ENCODE data around the gene KDM4B.

KDM4B gene

GRCh38 chr19:5117421-5117820, 148.5 kb downstream of the KDM4B start:
- H3K27ac ChIP-seq (ENCODE audit: low read depth, low read length): no peak overlapping the region
- H3K36me3 ChIP-seq (ENCODE audit: control insufficient read depth in 1 of 2, insufficient read depth in 2 of 2, low read length in 2 of 2): peaks cover 6 to 39% of the 10 kb centered on the region in 2 donors
- no peak overlapping the region for H3K9ac ChIP-seq (ENCODE audit: low read depth in 1 of 2, low read length in 2 of 2)
- H3K4me1 ChIP-seq (ENCODE audit: control insufficient read depth in 1 of 2, insufficient read depth in 2 of 2, low read length in 2 of 2): no peaks in the 10 kb centered on the region
- H3K9me3 ChIP-seq (ENCODE audit: control insufficient read depth in 1 of 2, low read length in 2 of 2): peaks cover 0 to 3% of the 10 kb centered on the region in 2 donors
- no peaks in the 10 kb centered on the region for H3K27me3 ChIP-seq (ENCODE audit: control insufficient read depth in 1 of 2, insufficient read depth in 2 of 2, low read length in 2 of 2)
- H3K4me3 ChIP-seq (ENCODE audit: low read depth in 1 of 2, low read length in 2 of 2): no peak overlapping the region

- Histone ChIP-seq H3K4me1 (ENCODE audit: control insufficient read depth in 1 of 2, insufficient read depth in 2 of 2, low read length in 2 of 2) (no peaks in the 10 kb centered on the region), H3K27ac (ENCODE audit: low read depth, low read length) (no peak overlapping the region)
Observed at GRCh38 chr19:5118026-5118425, 149.1 kb downstream of the KDM4B start.

GRCh38 chr19:5119297-5119998, 150.5 kb downstream of the KDM4B start:
- H3K27me3 ChIP-seq (ENCODE audit: control insufficient read depth in 1 of 2, insufficient read depth in 2 of 2, low read length in 2 of 2): no peaks in the 10 kb centered on the region
- H3K4me3 ChIP-seq (ENCODE audit: low read depth in 1 of 2, low read length in 2 of 2): no peak overlapping the region
- peaks cover 8 to 27% of the 10 kb centered on the region in 2 donors for H3K36me3 ChIP-seq (ENCODE audit: control insufficient read depth in 1 of 2, insufficient read depth in 2 of 2, low read length in 2 of 2)
- H3K9ac ChIP-seq (ENCODE audit: low read depth in 1 of 2, low read length in 2 of 2): no peak overlapping the region
- H3K27ac ChIP-seq (ENCODE audit: low read depth, low read length): no peak overlapping the region
- H3K9me3 ChIP-seq (ENCODE audit: control insufficient read depth in 1 of 2, low read length in 2 of 2): peaks cover 0 to 3% of the 10 kb centered on the region in 2 donors
- no peaks in the 10 kb centered on the region for H3K4me1 ChIP-seq (ENCODE audit: control insufficient read depth in 1 of 2, insufficient read depth in 2 of 2, low read length in 2 of 2)

More at GRCh38 chr19:5118026-5118425, 149.1 kb downstream of the KDM4B start:
- Histone ChIP-seq H3K27me3 (ENCODE audit: control insufficient read depth in 1 of 2, insufficient read depth in 2 of 2, low read length in 2 of 2) (no peaks in the 10 kb centered on the region), H3K9me3 (ENCODE audit: control insufficient read depth in 1 of 2, low read length in 2 of 2) (peaks cover 0 to 3% of the 10 kb centered on the region in 2 donors), H3K4me3 (ENCODE audit: low read depth in 1 of 2, low read length in 2 of 2) (no peak overlapping the region), H3K36me3 (ENCODE audit: control insufficient read depth in 1 of 2, insufficient read depth in 2 of 2, low read length in 2 of 2) (peaks cover 7 to 39% of the 10 kb centered on the region in 2 donors), H3K9ac (ENCODE audit: low read depth in 1 of 2, low read length in 2 of 2) (no peak overlapping the region)

GRCh38 chr19:5120321-5120720, 151.4 kb downstream of the KDM4B start:
- no peak overlapping the region for H3K27ac ChIP-seq (ENCODE audit: low read depth, low read length)
- H3K36me3 ChIP-seq (ENCODE audit: control insufficient read depth in 1 of 2, insufficient read depth in 2 of 2, low read length in 2 of 2): peaks cover 8 to 27% of the 10 kb centered on the region in 2 donors
- H3K4me1 ChIP-seq (ENCODE audit: control insufficient read depth in 1 of 2, insufficient read depth in 2 of 2, low read length in 2 of 2): no peaks in the 10 kb centered on the region
- H3K9me3 ChIP-seq (ENCODE audit: control insufficient read depth in 1 of 2, low read length in 2 of 2): peaks cover 0 to 3% of the 10 kb centered on the region in 2 donors
- no peak overlapping the region for H3K4me3 ChIP-seq (ENCODE audit: low read depth in 1 of 2, low read length in 2 of 2)
- no peak overlapping the region for H3K9ac ChIP-seq (ENCODE audit: low read depth in 1 of 2, low read length in 2 of 2)
- H3K27me3 ChIP-seq (ENCODE audit: control insufficient read depth in 1 of 2, insufficient read depth in 2 of 2, low read length in 2 of 2): no peaks in the 10 kb centered on the region

GRCh38 chr19:5120833-5121232, 151.9 kb downstream of the KDM4B start:
- Histone ChIP-seq H3K27me3 (ENCODE audit: control insufficient read depth in 1 of 2, insufficient read depth in 2 of 2, low read length in 2 of 2) (no peaks in the 10 kb centered on the region), H3K9me3 (ENCODE audit: control insufficient read depth in 1 of 2, low read length in 2 of 2) (peaks cover 0 to 3% of the 10 kb centered on the region in 2 donors), H3K27ac (ENCODE audit: low read depth, low read length) (no peak overlapping the region), H3K36me3 (ENCODE audit: control insufficient read depth in 1 of 2, insufficient read depth in 2 of 2, low read length in 2 of 2) (peaks cover 8 to 27% of the 10 kb centered on the region in 2 donors), H3K9ac (ENCODE audit: low read depth in 1 of 2, low read length in 2 of 2) (no peak overlapping the region), H3K4me3 (ENCODE audit: low read depth in 1 of 2, low read length in 2 of 2) (no peak overlapping the region), H3K4me1 (ENCODE audit: control insufficient read depth in 1 of 2, insufficient read depth in 2 of 2, low read length in 2 of 2) (no peaks in the 10 kb centered on the region)

- H3K36me3 ChIP-seq (ENCODE audit: control insufficient read depth in 1 of 2, insufficient read depth in 2 of 2, low read length in 2 of 2): peaks cover 8 to 27% of the 10 kb centered on the region in 2 donors
- H3K27ac ChIP-seq (ENCODE audit: low read depth, low read length): no peak overlapping the region
- no peak overlapping the region for H3K4me3 ChIP-seq (ENCODE audit: low read depth in 1 of 2, low read length in 2 of 2)
Observed at GRCh38 chr19:5121266-5122120, 152.6 kb downstream of the KDM4B start.

GRCh38 chr19:5122121-5122400, 153.1 kb downstream of the KDM4B start:
- Histone ChIP-seq H3K9ac (ENCODE audit: low read depth in 1 of 2, low read length in 2 of 2) (no peak overlapping the region), H3K4me3 (ENCODE audit: low read depth in 1 of 2, low read length in 2 of 2) (no peak overlapping the region), H3K9me3 (ENCODE audit: control insufficient read depth in 1 of 2, low read length in 2 of 2) (no peaks in the 10 kb centered on the region), H3K27me3 (ENCODE audit: control insufficient read depth in 1 of 2, insufficient read depth in 2 of 2, low read length in 2 of 2) (no peaks in the 10 kb centered on the region), H3K27ac (ENCODE audit: low read depth, low read length) (no peak overlapping the region), H3K4me1 (ENCODE audit: control insufficient read depth in 1 of 2, insufficient read depth in 2 of 2, low read length in 2 of 2) (no peaks in the 10 kb centered on the region), H3K36me3 (ENCODE audit: control insufficient read depth in 1 of 2, insufficient read depth in 2 of 2, low read length in 2 of 2) (peaks cover 8 to 27% of the 10 kb centered on the region in 2 donors)

More at GRCh38 chr19:5121266-5122120, 152.6 kb downstream of the KDM4B start:
- H3K9me3 ChIP-seq (ENCODE audit: control insufficient read depth in 1 of 2, low read length in 2 of 2): peaks cover 0 to under 1% of the 10 kb centered on the region in 2 donors
- no peak overlapping the region for H3K9ac ChIP-seq (ENCODE audit: low read depth in 1 of 2, low read length in 2 of 2)
- H3K27me3 ChIP-seq (ENCODE audit: control insufficient read depth in 1 of 2, insufficient read depth in 2 of 2, low read length in 2 of 2): no peaks in the 10 kb centered on the region
- H3K4me1 ChIP-seq (ENCODE audit: control insufficient read depth in 1 of 2, insufficient read depth in 2 of 2, low read length in 2 of 2): no peaks in the 10 kb centered on the region

GRCh38 chr19:5122671-5123409, 153.9 kb downstream of the KDM4B start:
- Histone ChIP-seq H3K36me3 (ENCODE audit: control insufficient read depth in 1 of 2, insufficient read depth in 2 of 2, low read length in 2 of 2) (peaks cover 8 to 27% of the 10 kb centered on the region in 2 donors), H3K27me3 (ENCODE audit: control insufficient read depth in 1 of 2, insufficient read depth in 2 of 2, low read length in 2 of 2) (no peaks in the 10 kb centered on the region), H3K27ac (ENCODE audit: low read depth, low read length) (no peak overlapping the region), H3K4me3 (ENCODE audit: low read depth in 1 of 2, low read length in 2 of 2) (no peak overlapping the region), H3K9ac (ENCODE audit: low read depth in 1 of 2, low read length in 2 of 2) (no peak overlapping the region), H3K4me1 (ENCODE audit: control insufficient read depth in 1 of 2, insufficient read depth in 2 of 2, low read length in 2 of 2) (no peaks in the 10 kb centered on the region), H3K9me3 (ENCODE audit: control insufficient read depth in 1 of 2, low read length in 2 of 2) (no peaks in the 10 kb centered on the region)

DNA sequence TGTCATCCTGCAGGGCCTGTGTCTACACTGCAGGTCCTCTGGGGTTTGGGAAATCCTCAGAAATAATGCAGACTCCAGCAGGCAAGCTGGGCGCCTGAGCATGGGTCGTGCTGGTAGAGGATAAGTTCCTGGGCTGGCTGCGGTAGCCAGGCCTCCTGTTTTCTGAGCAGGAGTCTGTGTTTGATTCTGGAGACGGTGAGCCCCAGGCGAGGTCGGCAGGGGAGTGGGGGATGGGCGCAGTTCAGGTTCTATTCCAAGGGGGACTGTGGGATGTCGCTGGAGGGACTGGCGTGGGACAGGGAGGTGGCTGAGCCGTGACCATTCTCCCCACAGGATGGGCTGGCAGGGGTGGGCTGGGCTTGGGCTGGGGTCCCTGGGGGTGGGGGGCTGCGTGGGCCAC, 154.7 kb downstream of the KDM4B start:
- H3K9me3 ChIP-seq (ENCODE audit: control insufficient read depth in 1 of 2, low read length in 2 of 2): no peaks in the 10 kb centered on the region

More for the DNA sequence above, 154.7 kb downstream of the KDM4B start:
- H3K9ac ChIP-seq (ENCODE audit: low read depth in 1 of 2, low read length in 2 of 2): no peak overlapping the region
- no peak overlapping the region for H3K4me3 ChIP-seq (ENCODE audit: low read depth in 1 of 2, low read length in 2 of 2)
- peaks cover 8 to 27% of the 10 kb centered on the region in 2 donors for H3K36me3 ChIP-seq (ENCODE audit: control insufficient read depth in 1 of 2, insufficient read depth in 2 of 2, low read length in 2 of 2)
- no peaks in the 10 kb centered on the region for H3K27me3 ChIP-seq (ENCODE audit: control insufficient read depth in 1 of 2, insufficient read depth in 2 of 2, low read length in 2 of 2)
- no peaks in the 10 kb centered on the region for H3K4me1 ChIP-seq (ENCODE audit: control insufficient read depth in 1 of 2, insufficient read depth in 2 of 2, low read length in 2 of 2)
- no peak overlapping the region for H3K27ac ChIP-seq (ENCODE audit: low read depth, low read length)

Measured in duodenal mucosa (tissue), 2 donors.